HG03520 (cell line): ENCODE data around the gene USP21.

Experiments
- ATAC-seq: cut with Tn5 transposase; IDR thresholded peaks from one replicate; pipeline ENCODE4 v1.9.1; 2021; ENCODE audit warnings: mild to moderate bottlenecking, moderate library complexity; ENCODE audit not compliant: unreplicated experiment

The USP21 gene

DNA sequence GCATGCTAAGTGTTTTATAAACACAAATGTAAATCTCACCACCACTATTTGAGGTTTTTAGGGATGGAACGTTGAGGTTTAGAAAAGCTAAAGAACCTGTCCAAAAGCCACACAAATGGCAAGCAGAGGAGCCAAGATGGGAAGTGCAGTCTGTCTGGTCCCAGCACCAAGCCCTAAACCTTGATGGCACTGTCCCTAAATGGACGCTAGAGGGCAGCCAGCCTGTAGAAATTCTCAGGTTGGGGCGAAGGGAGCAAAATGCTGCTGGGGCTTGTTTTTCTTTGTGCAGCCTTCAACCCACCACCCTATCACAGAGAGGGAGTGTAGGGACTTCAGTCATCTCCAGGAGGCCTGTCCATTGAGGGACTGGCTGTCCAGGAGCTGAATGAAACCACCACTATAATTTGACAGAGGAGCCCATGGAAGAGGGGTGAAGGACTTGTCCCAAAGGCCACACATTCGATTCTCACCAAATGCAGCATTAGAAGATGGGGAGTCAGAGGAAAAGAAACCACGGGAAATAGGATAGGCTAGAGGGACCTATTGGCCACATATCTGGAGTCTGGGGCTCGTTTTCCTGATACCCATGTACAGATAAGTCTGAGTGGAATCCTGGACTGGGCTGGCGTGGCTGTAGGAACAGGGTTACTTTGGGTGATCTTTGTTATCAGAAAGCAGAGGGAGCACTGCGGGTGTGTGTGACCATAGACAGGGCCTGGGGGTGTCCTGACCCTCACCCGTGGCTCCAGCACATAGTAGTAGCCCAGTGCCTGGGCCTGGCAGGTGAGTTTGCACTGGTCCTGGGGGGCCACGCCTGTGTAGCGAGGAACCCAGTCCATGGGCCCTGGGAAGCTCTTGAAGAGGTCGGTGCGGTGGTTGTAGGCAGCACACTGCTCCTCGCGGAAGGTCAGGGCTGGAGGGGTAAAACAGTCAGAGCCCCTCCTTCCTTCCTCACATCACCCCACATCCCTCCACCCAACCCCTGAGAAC lies 33.5 kb downstream of the USP21 start:
- peak; percentile 62 for ATAC-seq

DNA sequence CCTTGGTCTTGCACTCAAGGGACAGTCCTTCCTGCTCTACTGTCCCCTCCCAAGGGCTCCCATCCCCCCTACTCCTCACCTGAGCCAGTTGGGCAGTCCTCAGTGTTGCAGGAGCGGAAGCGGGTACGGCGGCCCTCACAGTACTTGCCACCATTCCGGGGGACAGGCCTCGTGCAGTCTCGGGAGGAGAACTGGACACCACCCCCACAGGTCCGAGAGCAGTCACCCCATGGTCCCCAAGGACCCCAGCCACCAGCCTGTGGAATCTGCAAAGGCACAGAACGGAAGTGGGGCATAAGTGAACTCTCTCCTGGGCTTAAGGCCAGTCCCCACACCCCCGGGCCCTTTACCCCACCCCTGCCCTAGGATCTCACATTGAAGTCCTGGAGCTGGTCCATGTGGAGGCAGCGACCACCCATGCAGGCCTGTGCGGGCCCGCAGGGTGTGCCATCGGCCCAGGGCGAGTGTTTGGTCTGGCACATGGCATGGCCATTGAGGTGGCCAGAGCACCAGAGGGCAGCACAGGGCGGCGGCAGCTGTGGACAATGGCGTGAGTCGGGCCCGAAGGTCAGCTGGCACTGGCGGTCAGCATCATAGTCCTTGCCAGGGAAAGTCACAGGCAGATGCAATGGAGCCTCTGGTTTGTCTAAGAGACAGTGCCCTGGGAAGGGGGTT lies 34.4 kb downstream of the USP21 start:
- no peak for ATAC-seq

DNA sequence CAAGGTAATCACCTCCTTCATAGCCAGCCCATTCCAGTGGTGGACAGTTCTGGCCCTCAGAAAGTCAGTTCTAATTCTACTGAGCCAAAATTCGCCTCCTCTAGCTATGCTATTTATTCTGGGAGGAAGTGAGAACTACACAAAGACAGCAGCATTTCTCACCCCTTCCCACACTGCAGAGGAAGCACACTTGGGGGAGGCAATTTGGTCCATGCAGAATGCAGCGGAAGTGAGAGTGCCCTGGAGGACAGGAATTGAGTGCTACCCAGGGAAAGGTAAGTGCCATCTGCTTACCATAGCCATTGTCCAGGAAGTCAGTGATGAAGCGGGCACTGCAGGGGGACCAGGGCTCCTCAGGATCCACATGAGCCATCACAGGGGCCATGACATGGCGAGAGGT lies 35.9 kb downstream of the USP21 start:
- ATAC-seq: no peak

DNA sequence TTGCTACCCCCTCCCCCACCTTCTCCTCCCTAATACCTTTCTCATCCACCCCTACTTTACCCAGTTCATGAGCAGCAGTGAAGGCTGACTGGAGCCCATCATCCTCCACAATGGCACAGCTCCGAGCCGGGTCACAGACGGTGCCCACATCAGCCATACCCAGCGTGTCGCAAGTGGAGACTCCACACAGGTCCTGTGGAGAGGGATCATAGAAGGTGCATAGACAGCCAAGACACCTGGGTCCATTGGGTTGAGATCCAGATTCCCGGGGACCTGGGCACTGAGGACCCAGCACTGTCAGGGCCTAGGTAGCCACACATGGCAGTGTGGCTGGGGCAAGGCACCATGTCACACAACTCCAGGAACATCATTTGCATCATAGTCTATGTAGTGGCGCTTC lies 36.8 kb downstream of the USP21 start:
- no peak for ATAC-seq

DNA sequence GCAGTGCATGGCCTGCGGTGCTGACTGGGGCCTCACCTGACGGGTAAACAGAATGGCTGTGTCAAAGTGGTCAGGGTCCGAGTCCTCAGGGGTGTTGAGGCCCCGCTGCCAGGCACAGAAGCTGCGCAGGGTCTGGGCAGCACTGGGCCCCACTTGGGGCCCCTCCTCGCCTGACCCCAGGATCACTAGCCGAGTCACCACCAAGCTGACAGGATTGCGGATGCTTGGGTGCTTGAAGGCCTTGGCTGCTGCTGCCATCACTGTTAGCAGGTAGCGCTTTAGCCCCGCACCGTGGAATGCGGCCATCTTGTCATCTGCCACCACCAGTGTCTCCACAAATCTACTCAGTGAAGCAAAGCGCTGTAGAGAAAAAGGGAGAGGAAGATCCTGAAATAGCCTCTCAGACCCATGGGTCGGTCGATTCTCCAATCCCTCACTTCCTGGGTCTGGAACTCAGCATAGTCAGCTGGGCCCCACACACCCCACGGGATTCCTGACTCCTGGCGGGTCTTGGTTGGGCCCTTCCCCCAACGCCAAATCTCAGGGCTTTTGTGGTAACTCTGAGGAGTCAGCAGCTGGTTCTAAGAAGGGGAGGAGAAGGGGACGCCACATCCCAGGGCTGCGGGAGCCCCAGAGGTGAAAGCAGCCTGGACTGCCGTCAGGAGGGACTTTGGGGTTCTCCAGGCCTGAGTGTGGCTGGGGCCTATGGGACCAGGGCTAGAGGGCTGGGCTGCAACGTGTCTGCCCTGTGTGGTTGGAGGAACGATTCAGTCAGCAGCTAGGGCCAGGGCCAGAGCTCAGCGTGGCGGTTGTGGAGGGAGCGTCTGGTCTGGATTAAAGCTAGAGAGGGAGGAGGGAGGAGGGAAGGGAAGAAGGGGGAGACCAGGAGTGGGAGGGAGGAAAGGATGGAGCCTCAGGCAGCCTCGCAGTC lies 37.5 kb downstream of the USP21 start:
- no peak for ATAC-seq

DNA sequence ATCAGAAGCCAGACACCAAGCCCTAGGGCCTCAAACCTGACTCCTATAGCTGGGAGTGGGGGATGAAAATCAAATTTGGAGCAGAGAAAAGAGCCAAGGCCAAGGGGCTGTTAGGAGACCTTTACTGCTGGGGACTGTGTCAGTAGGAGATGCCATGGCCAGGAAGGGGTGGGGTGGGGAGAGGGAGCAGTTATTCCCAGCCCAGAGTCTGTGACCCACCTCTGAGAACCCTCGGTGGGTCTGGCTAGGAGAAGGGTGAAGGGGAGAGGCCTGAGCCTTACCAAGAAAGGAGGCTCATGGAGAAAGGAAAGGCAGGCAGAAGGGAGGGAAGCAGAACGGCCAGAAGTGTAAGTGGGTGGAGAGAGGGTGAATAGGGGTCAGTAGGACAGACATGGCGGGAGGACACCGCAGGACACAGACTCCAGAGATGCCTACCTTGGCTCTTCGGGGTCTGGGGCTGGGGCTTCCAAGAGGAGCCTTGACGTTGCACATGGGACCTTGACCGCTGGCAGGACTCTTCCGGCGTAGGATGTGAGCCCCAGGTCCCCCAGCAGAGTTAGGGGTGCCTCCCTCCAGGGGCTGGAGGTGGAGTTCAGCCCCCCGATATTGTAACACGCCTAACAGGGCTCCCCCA lies 38.4 kb downstream of the USP21 start:
- no peak for ATAC-seq

DNA sequence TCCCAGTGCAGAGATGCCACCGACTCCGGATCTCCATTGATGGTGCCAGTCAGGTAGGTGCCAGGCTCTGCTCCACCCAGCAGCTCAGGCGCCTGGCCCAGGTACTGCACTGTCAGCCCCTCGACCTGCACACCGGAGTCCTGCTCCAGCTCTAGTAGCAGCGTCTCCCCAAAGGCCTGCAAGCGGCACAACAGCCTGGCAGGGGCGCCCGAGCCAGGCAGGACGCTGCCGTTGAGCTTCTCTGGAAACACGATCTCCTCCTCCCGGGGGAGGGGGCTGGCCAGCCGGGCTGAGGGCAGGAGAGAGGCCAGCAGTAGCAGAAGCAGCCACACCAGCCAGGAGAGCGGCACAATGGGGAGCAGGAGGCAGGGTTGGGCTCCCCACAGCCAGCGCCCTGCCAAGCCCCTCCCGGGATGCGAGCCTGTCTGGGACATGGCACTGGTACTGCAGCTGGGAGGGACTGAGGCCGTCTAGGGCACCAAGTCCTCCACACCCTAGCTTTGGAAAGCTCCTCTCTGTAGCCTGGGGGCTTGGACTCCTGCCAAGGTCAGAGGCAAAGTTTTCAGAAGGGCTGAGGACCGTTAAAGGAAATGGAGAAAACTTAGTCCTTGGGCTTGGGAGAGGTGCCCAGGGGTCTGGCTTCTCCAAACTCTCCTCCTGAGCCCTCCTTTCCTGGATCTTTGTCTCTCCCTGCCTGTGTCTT lies 39.0 kb downstream of the USP21 start:
- no peak for ATAC-seq

DNA sequence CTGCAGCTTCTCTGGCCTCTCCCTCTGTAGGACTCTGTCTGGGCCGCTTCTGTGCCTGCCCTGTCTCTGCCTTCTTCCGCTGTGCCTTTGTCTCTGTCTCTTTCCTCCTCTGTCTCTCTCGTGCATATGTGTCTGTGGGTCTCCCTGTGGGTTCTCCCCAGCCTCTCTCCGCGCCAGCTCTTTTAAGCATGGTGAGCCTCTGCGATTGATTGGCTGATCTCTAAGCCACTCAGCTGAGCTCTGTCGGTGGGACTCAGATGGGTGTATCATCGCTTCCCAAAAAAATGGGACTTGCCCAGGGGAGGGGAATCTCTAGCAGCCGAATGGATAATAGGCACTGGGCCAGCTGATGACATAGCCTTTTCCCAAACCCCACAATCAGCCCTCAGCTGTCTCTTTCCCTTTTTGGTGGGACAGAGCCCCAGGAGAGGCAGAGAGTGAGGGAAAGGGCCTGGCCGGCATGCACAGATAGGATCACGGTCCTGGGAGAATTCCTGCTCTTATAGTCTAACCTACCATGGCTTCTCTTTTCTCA lies 39.7 kb downstream of the USP21 start, which contains the start of gene ADAMTS4:
Gene ADAMTS4 (minus strand): TSS at position 158 of the 535 bp plus-strand sequence. CDS start 427 bp downstream, outside the sequence.
- no peak for ATAC-seq

DNA sequence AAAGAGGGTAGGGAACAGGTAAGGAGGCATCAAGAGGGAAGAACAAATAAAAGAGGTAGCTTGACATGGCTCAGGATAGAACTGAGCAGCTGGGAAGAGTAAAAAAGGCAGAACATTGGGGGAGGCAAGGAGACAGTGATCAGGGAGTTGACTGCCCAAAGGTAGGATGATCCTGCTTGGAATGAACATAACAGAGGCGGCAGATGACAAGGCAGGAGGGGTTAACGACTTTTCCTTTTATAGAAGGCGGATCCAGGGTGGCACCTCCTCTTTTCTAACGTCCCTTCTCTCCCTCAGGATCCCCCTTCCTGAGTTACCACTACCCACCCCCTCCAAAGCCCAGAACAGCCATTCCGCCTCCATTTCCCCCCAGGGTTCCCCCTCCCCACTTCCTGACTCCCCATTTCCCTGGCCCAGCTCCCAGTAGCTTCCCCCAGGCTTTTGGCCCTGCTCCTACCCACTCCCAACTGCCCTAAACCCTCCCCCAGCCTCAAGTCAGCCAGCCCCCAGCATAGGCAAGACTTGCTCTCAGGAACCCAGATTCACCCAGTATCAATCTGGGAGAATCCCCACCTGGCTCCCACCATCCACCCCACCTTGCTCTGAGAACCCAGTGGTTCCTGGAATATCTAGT lies 40.3 kb downstream of the USP21 start:
- no peak for ATAC-seq

DNA sequence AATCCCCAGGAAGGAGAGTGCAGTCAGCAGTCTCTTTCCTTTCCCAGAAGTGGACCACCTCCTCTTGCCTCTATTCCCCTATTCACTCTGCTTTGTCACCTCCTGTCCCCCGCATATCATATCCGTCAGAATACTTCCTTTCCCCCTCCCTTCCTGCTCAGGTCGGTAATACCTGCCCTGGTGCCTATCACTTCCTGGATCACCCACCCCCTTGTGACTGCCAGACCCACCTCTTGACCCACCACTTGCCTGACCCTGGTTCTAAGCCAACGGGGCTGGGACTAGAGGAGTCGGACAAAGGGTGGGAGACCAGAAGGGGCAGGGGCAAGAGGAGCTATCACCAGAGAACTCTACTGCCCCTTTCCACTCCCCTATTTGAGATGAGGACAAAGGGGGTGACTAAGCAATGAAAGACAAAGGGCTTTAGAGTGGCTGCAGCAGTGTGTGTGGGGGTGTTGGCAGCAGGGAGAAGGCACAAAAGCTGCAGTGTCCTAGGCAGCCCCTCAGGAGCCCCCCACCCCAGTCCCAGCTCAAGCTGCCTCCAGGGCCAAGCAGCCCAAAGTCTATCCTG lies 41.2 kb downstream of the USP21 start:
- ATAC-seq: no peak

DNA sequence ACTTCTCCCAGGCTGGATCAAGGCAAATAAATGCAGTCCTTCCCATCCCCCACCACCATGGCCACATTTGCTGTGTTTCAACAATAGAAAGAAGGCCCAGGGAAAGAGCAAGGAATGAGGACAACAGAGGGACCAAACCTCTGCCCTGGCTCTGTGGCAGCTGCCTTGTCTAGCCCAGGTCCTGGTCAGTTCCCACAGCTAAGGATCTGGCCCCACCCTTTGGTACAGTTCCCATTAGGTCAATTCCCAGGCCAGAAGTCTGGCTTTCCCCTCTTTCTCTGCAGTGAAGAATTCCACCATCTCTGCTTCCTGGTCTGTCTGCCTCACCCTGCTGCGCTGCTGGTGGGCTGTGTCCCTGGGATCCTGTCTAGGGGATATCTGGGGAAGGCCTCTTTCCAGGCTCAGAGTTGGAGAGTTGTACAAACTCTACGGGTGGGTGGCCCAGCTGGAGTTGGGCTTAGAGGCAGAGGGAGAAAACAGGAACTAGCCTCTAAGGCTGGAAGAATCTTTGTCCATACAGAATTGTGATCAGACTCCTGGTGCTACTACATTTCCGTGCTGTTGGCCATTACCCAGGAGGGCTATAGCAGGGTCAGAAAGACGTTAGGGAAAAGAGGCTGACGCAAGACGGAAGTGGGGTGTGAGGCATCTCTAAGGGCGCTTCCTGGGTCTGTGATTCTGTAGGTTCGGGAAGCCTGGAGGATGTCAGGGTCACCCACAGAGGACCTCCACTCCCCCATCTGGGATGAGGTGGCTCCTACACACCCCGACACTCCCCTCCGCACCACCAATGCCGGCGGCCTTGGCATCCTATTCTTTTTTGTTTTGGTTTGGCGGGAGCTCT lies 41.9 kb downstream of the USP21 start:
- no peak for ATAC-seq

DNA sequence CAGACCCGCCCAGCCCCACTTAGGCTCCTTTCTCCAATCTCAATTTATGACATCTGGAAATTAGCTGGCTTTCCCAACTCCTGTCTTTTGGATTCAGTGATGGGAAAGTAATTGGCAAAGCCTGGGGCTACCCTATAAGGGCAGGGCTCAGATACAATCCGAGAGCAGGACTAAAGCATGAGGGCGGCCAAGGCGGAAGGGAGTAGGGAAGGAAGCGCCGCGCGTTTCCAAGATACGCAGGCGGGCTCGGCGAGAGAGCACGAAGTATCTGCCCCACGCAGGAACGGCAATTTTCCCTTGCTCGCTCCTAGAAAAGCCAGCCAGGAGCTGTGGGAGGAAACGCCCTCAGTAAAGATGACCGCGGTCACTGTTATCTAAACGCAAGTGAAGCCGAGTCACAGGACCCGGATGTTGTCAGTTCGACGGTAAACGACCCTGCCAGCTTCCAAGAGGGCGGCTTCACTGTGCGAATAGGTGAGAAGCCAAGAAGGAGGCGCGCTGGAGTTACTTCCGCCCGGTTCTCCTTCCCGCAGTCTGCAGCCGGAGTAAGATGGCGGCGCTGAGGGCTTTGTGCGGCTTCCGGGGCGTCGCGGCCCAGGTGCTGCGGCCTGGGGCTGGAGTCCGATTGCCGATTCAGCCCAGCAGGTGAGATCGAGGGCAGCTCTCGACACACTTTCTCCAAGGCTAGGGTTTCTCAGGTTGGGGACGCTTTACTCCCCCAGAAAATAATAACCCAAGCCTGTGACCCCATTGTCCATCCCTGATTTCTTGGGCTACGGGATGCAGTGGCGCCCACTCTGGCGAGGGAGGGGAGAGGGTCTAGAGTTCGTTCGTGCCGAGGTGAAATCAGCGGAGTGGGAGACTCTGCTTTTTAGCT lies 42.8 kb downstream of the USP21 start, which contains the start of gene NDUFS2:
Gene NDUFS2 (plus strand): TSS at position 532 of the 877 bp plus-strand sequence. CDS start 19 bp downstream, at position 551.
- peak; percentile 97 for ATAC-seq

DNA sequence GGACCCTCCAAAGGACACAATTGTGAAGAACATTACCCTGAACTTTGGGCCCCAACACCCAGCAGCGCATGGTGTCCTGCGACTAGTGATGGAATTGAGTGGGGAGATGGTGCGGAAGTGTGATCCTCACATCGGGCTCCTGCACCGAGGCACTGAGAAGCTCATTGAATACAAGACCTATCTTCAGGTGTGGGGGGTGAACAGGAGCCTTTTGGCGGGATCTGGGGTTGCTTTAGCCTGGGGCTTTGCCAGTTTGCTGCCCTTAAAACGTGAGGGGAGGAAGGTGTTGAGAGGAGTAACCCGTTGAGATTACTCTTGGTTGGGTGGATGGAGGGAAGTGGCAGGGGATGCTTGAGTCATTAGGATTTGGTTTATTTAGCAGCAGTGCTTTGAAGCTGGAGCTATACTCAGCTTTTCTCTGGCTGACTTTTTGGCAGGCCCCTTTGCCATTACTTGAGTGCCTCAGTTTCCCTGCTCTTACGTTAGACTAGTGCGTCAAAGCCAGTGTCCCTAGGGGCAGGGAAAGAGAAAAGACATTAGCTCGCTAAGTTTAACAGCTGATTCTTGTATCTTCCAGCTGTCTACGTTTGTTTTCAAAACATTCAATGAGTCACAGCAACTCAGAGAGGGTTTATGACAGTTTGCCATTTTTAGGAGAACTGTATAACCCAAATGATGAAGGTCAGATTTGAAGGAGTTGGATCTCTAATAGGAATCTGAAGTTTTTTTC lies 47.3 kb downstream of the USP21 start:
- no peak for ATAC-seq

DNA sequence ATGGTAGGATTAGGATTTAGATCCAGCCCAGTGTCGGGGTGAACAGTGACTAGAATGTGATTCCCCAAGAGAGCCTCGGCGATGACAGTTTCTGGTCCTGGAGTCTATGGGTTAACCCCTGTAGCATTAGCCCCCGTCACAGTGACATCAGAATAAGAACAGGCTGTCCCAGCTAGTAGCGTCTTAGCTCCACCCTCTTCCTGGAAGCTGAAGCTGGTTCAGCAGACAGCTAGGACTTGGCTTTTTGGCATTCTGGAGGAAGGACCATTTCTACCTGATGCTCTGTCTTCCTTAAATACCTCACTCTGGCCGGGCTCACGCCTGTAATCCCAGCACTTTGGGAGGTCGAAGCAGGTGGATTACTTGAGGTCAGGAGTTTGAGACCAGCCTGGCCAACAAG lies 47.9 kb downstream of the USP21 start:
- no peak for ATAC-seq

DNA sequence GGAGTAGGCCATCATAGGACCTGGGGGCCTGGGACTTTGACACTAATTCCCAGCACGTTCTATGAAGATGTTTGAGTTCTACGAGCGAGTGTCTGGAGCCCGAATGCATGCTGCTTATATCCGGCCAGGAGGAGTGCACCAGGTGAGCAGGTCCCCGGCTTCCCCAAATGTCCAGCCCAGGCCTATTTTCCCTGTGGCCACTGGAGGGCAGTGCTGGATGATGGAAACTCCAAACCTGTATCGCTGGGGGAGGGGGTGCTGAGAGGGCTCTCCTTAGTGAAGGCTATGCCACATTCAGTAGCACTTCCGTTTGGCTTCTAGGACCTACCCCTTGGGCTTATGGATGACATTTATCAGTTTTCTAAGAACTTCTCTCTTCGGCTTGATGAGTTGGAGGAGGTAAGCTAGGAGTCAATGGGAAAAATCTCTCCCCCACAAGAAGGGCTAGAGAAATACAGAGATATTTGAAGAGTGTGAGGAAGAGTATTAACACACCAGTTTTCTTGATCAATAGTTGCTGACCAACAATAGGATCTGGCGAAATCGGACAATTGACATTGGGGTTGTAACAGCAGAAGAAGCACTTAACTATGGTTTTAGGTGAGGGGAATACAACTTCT lies 50.6 kb downstream of the USP21 start:
- ATAC-seq: peak; percentile 53

DNA sequence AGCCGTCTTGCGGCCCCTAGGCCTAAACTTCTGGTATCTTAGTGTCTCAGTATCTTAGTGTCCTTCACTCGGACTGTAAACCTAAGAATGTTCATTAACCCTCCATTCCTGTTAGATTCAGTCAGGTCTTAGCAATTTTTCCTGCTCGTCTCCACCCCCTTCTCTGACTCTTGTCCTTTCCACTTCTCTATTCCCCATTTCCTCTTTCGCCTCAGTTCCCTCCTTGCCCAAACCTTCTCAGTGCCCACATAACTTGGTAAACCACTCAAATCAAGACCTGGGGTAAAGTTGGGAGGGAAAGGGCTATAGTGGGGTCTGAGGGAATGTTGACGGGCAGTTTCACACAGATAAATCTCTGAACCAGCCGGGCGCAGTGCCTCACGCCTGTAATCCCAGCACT lies 55.1 kb downstream of the USP21 start:
- no peak for ATAC-seq
